ENCODE measurements around the gene TNNI3K. TPM values are rescaled to one million over a fixed set of nuclear protein-coding genes. Genes with fewer than 3 reads are reported as not detected.

Gene TNNI3K
- total and polyA plus RNA-seq, 10 of the 15 experiments (the other 5 are each of a cell fraction or from before 2014, with no cell fraction given) = 0.14 to 1.6 (median 0.44) TPM; not detected in 4

GRCh38 chr1:74430342-74430934 lies 195.3 kb downstream of the TNNI3K start (continued):
- TF ChIP-seq NR2C1 (IDR thresholded peaks at IDR 0.05) (no peak), ESRRA (IDR thresholded peaks at IDR 0.05; ENCODE audit: low read length) (no peak)

DNA sequence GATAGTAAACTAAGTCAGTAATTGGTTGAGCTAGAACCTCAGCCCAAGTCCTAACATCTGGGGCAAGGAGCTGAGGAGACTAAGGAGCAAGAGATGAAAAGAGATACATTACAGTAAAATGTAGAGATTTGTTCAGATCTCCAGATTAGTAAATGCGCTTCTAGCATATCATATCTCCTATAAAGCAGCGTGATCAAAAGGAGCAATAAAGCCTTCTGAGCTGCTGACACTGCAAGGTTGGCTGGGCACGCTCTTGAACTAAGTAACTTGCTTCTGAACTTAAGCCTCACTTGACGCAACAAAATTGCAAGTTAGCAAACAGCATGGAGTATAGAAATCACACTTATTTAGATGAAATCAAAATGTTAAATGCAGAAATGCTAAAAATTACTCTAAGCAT lies 196.3 kb downstream of the TNNI3K start:
- Histone ChIP-seq H3K27me3 (replicated peaks in 1 of 2; ENCODE audit: control insufficient read depth in 2 of 2, insufficient read depth in 2 of 2, low read length in 1 of 2) (no peaks in the 10 kb centered on the region), H3K4me1 (ENCODE audit: control insufficient read depth, insufficient read depth, low read length) (no peaks in the 10 kb centered on the region), H3K9ac (ENCODE audit: control insufficient read depth, insufficient read depth, low read length) (no peak overlapping the region), H4K20me1 (ENCODE audit: control insufficient read depth, insufficient read depth) (no peaks in the 10 kb centered on the region), H3K4me2 (ENCODE audit: control insufficient read depth, insufficient read depth) (no peak overlapping the region), H3K36me3 (ENCODE audit: control insufficient read depth in 2 of 2, insufficient read depth in 2 of 2, low read length in 1 of 2) (no peaks in the 10 kb centered on the region), H3K27ac (ENCODE audit: control insufficient read depth, insufficient read depth) (no peak overlapping the region), H3K9me3 (replicated peaks; ENCODE audit: control insufficient read depth, insufficient read depth, low read length) (no peaks in the 10 kb centered on the region), H2AFZ (ENCODE audit: control insufficient read depth, low read depth, low read length) (no peak overlapping the region), H3K79me2 (ENCODE audit: control insufficient read depth, insufficient read depth, low read length) (no peaks in the 10 kb centered on the region), H3K4me3 (no peak overlapping the region)
- ChIA-PET RAD21 (ENCODE audit: unreplicated experiment) (no interaction called here), POLR2A (no interaction called here), SMC1A (ENCODE audit: uncharacterized antibody, unreplicated experiment) (no interaction called here), CTCF (no interaction called here)
- ATAC-seq (no peak), DNase-seq (ENCODE audit: low read depth, low spot score) (no peak), FAIRE-seq (no peak)
- no TSS peak for BruUV-seq (replicated peaks)
- TF ChIP-seq ZNF207 (IDR thresholded peaks at IDR 0.05; ENCODE audit: borderline replicate concordance) = no peak
- TF ChIP-seq POU2F2 (IDR thresholded peaks at IDR 0.05; ENCODE audit: borderline replicate concordance, low read depth, low read length) = no peak
- TF ChIP-seq SUZ12 (IDR thresholded peaks at IDR 0.05; ENCODE audit: unreplicated experiment) = no peak
- TF ChIP-seq, protein P1, sequence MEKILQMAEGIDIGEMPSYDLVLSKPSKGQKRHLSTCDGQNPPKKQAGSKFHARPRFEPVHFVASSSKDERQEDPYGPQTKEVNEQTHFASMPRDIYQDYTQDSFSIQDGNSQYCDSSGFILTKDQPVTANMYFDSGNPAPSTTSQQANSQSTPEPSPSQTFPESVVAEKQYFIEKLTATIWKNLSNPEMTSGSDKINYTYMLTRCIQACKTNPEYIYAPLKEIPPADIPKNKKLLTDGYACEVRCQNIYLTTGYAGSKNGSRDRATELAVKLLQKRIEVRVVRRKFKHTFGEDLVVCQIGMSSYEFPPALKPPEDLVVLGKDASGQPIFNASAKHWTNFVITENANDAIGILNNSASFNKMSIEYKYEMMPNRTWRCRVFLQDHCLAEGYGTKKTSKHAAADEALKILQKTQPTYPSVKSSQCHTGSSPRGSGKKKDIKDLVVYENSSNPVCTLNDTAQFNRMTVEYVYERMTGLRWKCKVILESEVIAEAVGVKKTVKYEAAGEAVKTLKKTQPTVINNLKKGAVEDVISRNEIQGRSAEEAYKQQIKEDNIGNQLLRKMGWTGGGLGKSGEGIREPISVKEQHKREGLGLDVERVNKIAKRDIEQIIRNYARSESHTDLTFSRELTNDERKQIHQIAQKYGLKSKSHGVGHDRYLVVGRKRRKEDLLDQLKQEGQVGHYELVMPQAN (conservative IDR thresholded peaks at IDR 0.05) = no peak
- TF ChIP-seq NR2F1 (conservative IDR thresholded peaks at IDR 0.05) = no peak
- TF ChIP-seq MTA2 (IDR thresholded peaks at IDR 0.05; ENCODE audit: low read depth) = no peak
- no peak for TF ChIP-seq E2F8 (IDR thresholded peaks at IDR 0.05; ENCODE audit: low read depth, partially characterized antibody)
- no peak for TF ChIP-seq BHLHE40 (IDR thresholded peaks at IDR 0.05; ENCODE audit: borderline replicate concordance in 1 of 2, low read depth in 2 of 2, low read length in 1 of 2)
- no peak for TF ChIP-seq RAD21 (IDR thresholded peaks at IDR 0.05; ENCODE audit: insufficient read depth, low read depth, low read length)
- in situ Hi-C loops (cut with MboI) (no loop called here), intact Hi-C loops (cut with micrococcal nuclease; ENCODE audit: unreplicated experiment) (no loop called here)
- 25% methylated on average over 4 of the region's 4 CpGs for WGBS (ENCODE audit: insufficient coverage, insufficient replicate concordance, low lambda C conversion rate, missing lambda C conversion rate)

All from GM12878 (cell line).